Fibroblast of skin of scalp (primary cell): Measurements from ENCODE around the gene ATP5MC3.

Experiments used
- DNase-seq: peaks from one replicate; pipeline ENCODE4 v3.0.0-alpha.2; 2013

The ATP5MC3 gene

GRCh38 chr2:175167792-175168563, 13.5 kb downstream of the ATP5MC3 start, which contains the start of gene ATF2:
Gene ATF2 (minus strand): TSS chr2:175168203. CDS start chr2:175136443, 31,760 bp downstream.
- DNase-seq: peak; percentile 100

- peak; percentile 45 for DNase-seq
Measured at GRCh38 chr2:175167076-175167791, 14.3 kb downstream of the ATP5MC3 start.

GRCh38 chr2:175166216-175166824, 15.2 kb downstream of the ATP5MC3 start:
- no peak for DNase-seq

DNA sequence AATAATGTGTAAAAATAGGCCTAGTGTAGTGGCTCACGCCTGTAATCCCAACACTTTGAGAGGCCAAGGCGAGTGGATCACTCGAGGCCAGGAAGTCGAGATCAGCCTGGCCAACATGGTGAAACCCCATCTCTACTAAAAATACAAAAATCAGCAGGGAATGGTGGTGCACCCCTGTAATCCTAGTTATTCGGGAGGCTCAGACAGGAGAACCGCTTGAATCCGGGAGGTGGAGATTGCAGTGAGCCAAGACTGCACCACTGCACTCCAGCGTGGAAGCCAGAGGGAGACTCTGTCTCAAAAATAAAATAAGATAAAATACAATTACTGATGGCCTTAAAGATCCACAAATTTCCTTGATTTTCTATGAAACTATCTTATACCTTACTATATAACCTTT, 17.3 kb downstream of the ATP5MC3 start:
- no peak for DNase-seq

DNA sequence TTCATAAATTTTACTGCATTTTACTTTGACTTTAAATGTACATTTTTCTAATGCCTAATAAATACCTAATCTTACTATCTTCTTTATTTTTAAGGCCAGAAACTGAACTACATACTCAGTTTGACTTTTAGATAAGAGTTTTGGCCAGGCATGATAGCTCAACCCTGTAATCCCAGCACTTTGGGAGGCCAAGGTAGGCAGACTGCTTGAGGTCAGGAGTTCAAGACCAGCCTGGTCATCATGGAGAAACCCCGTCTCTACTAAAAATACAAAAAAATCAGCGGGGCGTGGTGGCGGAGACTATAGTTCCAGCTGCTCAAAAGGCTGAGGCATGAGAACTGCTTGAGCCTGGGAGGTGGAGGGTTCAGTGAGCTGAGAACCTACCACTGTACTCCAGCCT, 22.6 kb downstream of the ATP5MC3 start:
- no peak for DNase-seq

DNA sequence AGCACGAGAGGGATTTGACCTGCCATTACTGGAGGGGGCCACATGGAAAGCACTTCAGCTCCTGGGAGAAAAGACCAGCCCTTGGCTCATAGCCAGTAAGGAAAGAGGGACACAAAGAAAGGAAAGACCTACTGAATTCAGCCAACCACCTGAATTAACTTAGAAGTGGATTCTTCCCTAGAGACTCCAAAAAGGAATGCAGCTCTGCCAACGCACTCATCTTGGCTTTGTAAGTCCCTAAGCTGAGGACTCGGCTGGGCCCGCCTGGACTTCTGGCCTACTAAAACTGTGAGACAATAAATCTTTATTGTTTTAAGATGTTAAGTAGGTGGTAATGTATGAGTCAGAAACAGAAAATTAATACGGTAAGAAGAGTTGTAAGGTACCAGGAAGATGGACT, 25.0 kb downstream of the ATP5MC3 start:
- peak; percentile 7 for DNase-seq

DNA sequence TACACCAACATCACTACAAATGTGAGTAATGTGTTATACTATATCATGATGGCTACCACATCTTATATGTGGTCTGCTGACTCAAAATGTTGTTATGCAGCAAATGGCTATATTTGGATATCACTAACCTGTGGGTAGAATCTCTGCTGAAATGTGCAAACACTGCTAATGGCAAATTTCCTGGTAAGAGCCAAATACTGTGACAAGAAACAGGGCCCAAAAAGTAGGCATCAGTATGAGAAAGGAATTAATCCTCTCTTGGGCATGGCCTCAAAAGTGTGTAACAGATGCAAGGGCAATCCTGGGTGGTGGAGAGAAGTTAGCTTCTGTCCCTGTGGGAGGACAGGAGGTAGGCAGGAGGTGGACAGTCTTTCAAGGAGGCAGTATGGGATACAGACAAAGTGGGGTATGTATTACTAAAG, 26.8 kb downstream of the ATP5MC3 start:
- DNase-seq: peak; percentile 86

DNA sequence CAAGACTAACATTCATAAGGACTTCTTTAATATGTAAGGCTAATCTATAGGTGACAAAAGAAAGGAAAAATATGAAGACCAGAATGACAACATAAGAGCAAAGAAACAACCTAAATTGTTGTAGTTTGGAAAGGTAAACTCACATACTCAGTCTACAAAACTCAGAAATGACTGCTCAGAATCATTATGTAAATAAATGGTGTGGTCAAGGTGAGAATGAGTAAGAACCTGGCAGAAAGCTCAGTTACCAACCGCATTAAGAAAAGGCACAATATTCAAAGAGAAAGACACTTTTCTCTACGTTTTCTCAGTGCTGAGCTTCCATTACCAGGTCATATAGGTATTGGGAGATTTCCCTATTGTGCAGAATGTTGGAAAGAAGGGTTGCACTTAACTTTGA, 29.3 kb downstream of the ATP5MC3 start:
- no peak for DNase-seq

DNA sequence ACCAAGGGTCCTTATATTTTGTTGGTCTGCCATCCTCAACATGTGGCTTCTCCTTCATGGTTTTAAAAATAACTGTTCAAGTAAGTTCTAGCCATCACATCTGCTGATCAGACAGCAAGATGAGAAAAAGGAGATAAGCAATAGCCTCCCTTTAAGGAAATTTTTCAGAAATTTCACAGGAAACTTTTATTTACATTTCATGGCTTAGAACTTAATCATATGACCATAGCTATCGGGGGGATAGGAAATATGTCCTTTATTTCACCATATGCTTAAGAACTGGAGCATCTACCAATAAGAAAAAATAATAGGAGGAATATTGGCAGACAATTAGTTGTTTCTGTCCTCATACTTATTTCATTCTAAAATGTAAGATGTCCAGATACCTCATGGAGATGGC, 29.7 kb downstream of the ATP5MC3 start:
- peak; percentile 5 for DNase-seq

DNA sequence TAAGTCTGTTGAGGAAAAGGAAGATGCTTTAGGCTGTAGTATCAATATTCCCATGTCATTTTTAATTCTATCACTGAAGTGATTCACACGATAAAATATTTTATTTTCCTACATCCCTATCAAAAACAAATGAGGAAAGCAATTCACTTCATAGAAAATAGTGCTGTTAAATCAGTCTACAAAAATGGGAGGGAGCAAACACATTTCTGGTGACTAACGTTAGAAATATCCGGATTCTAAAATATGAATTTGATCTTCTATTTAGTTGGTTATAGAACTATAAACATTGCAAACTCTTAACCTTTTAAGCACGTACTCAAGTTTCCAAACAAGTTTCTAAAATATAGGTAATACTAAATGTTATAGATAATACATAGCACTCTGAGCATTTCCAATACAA, 34.3 kb downstream of the ATP5MC3 start:
- DNase-seq: peak; percentile 25

DNA sequence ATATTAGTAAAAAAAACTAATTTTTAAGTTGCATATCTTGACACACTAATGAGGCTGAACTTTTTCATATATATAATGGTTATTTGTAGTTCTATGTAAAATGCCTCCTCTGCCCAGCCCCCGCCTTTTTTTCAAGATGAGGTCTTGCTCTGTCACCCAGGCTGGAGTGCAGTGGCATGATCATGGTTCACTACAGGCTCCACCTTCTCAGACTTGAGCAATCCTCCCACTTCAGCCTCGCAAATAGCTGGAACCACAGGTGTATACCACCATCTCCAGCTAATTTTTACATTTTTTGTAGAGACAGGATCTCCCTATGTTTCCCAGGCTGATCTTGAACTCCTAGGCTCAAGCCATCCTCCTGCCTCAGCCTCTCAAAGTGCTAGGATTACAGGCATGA, 37.8 kb downstream of the ATP5MC3 start:
- DNase-seq: no peak

- no peak for DNase-seq
Measured at GRCh38 chr2:175143191-175143590, 38.3 kb downstream of the ATP5MC3 start.

DNA sequence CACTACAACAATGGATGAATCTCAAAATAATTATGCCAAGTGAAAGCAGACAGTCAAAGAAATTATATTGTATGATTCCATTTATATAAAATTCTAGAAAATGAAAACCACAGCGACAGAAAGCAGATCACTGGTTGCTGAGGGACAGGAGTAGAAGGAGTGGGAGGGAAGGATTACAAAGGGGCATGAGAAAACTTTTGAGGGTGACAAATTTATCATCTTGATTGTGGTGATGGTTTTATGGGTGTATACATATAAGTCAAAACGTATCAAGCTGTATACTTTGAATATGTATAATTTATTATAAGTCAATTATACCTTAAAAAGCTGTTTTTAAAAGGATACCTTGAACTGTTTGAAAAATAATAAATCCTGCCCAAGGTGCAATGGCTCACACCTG, 41.2 kb downstream of the ATP5MC3 start:
- no peak for DNase-seq

DNA sequence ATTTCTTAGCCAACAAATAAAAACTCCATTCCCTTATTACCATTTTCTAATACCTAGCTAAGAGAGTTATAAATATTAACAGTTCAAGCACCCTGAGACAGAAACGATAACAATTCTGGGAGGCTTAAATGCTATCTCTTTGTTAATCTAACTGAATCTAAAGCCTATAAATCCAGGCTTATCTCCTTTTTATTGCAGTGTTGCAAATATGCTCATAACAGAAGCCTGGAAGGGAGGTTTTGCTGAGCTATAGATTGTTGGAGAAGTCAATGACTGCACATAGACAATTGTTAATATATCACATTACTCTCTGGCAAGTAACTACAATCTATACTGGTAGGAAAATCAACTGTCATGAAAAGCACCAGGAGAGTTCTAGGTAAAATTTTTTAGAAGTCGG, 43.7 kb downstream of the ATP5MC3 start:
- no peak for DNase-seq

GRCh38 chr2:175136334-175137215, 44.9 kb downstream of the ATP5MC3 start:
- DNase-seq: no peak

DNA sequence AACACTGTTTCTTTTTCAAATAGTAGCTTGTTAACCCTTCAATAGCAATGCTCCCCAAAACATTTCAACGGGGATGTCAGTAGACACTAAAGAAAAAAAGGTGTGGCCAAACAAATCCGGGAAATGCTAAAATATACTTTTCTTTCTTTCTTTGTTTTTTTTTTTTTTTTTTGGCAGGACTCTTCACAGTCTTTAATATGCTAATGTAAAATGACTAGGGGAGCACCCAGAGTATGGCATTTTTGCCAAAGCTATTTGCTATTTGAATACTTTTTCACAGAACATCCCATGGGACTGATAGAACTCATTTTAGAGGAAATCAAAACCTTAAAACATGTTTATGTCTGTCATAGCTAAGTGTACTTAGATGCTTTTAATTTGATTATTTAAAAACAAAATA, 45.6 kb downstream of the ATP5MC3 start:
- no peak for DNase-seq

- no peak for DNase-seq
Measured at GRCh38 chr2:175135177-175135576, 46.3 kb downstream of the ATP5MC3 start.

DNA sequence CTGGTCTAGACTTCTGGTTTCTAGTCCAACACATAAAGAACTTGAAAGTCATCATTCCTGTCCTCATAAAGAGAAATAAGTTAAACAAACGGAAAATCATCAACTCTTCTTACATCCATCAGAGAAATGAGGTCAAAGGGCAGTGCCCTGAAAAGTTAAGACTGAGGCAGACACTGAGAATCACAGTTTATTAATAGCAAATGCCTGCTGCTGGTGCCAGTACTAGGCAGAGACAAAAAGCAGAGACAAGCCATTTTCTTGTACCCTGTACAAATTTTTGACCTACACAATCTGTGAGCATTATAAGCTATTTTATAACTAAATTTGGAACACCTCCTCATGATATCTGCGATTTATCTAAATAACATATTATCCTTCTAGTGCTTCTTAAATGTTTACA, 50.3 kb downstream of the ATP5MC3 start:
- DNase-seq: no peak

DNA sequence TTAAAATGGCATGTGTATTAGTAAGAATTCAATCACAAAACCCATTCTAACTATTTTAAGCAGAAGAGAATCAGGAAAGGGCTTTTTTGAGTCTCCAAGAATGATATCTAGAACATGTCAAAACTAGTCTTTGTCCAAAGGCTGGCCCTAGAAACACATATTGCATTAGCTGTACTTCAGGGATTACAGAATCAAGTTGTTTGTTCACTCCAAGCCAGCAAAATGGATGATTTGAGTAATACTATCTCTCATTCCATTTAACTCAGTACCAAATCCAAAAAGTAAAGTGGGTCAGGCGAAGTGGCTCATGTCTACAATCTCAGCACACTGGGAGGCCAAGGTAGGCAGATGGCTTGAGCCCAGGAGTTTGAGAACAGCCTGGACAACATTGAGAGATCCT, 54.8 kb downstream of the ATP5MC3 start:
- no peak for DNase-seq
